DMS53 treated with DMSO at 0.1 percent for 48 hours (cell line): ENCODE data around the gene MPG.
A peak's percentile ranks its signal among the peaks of the same experiment; 100 is the strongest.

ENCODE experiments used
- DNase-seq: peaks from one replicate; lab custom pipeline; 2025; ENCODE audit not compliant: unreplicated experiment; lab: John Stamatoyannopoulos, UW

MPG gene

GRCh38 chr16:66309-67182 lies 11.5 kb upstream of the MPG start:
- DNase-seq = no peak

DNA sequence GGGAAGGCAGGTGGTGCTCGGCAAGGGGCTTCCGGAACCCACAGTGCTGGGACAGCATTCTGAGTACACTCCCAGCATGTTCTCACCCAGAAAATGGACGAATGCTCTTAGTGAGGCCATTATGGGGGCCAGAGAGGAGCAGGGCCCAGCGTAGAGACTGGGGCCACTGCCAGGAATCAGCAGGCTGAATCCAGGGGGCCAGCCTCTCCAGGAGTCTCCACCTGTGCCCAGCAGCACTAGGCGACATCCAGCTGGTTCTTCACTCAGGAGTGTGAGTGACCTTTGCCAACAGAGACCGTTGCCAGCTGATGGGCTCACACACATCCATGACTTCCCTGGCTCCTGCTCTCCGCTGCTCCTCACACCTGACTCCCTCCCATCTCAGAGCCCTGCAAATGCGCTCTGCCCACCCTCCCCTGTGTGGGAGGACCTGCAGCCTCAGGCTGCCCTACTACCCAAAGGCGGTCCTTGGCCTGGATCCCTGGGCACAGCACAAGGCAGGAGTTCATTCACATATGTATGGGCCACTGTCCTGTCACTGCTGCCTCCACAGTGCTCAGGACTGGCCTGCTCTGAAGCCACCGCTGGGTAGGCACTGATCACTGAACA lies 10.7 kb upstream of the MPG start:
- DNase-seq = no peak

DNA sequence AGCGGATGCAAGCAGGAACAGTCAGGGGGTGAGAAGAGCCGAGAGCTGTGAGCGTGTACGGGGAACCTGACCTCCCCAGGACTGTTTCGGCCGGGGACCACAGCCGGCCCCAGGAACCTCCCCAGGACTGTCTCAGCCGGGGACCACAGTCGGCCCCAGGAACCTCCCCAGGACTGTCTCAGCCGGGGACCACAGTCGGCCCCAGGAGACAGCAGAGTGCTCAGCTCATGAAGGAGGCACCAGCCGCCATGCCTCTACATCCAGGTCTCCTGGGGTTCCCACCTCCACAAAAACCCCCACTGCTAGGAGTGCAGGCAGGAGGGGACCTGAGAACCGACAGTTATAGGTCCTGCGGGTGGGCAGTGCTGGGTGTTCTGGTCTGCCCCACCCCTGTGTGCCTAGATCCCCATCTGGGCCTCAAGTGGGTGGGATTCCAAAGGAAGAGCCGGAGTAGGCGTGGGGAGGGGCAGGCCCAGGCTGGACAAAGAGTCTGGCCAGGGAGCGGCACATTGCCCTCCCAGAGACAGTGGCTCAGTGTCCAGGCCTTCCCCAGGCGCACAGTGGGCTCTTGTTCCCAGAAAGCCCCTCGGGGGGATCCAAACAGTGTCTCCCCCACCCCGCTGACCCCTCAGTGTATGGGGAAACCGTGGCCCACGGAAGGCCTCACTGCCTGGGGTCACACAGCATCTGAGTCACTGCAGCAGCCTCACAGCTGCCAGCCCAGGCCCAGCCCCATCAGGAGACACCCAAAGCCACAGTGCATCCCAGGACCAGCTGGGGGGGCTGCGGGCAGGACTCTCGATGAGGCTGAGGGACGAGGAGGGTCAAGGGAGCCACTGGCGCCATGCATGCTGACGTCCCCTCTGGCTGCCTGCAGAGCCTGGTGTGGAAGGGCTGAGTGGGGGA lies 9.9 kb upstream of the MPG start:
- DNase-seq = no peak

DNA sequence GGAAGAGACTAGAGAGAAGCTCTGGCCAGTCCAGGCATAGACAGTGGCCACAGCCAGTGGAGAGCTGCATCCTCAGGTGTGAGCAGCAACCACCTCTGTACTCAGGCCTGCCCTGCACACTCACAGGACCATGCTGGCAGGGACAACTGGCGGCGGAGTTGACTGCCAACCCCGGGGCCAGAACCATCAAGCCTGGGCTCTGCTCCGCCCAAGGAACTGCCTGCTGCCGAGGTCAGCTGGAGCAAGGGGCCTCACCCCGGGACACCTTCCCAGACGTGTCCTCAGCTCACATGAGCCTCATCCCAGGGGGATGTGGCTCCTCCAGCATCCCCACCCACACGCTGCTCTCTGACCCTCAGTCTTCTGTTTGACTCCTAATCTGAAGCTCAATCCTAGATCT lies 8.8 kb upstream of the MPG start:
- no peak for DNase-seq

- DNase-seq = no peak
Observed at GRCh38 chr16:71210-71539, 6.8 kb upstream of the MPG start.

GRCh38 chr16:71540-72401 lies 6.3 kb upstream of the MPG start:
- peak; percentile 85 for DNase-seq

DNA sequence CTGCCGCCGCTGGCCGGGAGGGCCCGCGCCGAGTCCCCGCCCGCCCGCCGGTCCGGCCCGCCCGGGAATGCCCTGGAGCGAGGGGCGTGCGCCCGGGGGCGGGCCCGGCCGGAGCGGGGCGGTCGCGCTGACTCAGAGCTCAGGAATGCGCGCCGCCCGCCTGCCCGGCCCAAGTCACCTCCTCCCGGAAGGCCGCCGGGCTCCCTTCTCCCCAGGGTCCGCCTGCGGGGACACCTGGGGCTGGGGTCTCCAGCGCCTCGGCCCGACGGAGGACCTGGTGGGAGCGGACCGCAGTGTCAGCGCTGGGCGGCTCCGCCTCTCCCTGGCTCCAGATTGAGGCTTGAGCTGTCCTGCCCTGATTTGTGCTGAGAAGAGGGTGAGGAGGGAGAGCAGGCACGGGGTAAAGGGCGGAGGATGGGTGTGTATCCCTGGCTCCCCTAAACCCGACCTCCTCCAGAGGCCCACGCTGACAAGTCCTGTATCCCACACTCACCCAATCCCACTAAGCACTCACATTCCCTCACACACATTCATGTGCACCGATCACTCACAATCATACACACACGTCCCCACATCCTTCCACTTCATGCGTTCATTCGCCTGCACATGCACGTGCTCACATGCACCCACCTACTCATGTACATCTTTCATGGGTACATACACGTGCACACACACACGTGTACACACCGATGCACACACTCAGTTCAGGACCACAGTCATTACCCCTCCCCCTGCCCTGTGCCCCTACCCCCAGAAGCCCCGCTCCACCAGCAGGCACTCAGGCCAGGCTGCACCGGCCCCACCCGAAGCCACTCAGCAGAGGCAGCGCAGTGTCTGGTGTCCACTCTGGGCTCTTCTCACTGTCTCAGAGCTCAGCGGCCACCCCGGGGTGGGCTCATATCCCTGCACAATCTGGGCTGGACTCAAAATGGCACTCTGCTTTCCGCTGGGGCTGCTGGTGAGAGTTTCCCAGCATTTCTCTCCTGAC lies 5.2 kb upstream of the MPG start, which contains the start of gene RHBDF1:
Gene RHBDF1, minus strand, starts transcription at position 71 of the 988 bp plus-strand sequence. CDS start 7,616 bp downstream, outside the sequence.
- no peak for DNase-seq

GRCh38 chr16:74051-74746 lies 3.8 kb upstream of the MPG start:
- DNase-seq = no peak

GRCh38 chr16:74747-75334 lies 3.2 kb upstream of the MPG start:
- DNase-seq = no peak

GRCh38 chr16:75580-76501 lies 2.2 kb upstream of the MPG start:
- no peak for DNase-seq

DNA sequence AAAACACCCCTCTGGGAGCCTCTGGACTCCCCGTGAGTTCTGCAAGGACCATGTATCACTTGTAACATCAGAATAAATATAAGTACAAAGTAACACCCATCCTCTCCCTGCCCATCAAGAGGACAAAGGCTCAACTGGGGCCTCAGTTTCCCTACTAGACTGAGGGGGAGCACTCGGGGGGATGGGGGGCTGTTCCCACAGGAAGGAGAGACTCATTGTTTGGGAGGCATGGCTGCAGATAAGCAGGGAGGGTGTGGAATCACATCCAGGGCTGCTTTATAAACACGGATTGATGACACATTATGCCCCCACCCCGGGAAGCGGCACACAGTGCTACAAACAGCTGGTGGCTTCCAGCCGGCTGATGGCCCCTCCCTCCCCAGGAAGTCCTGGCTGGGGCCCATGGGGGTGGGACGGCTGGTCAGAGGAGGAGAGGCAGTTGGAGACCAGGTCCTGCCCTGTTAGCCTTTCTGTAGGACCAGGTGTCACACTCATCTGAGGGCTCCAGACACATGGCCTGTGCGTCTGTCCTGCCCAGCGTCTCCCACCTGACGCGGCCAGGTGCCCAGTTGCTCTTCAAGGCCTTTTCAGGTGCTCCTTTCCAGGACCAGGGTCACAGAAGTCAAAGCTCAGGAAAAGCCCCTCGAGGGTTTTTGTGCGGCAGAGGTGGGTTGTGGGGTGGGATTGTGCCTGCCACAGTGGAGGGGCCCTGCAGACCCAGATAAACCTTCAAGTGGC lies 1.3 kb upstream of the MPG start:
- peak; percentile 46 for DNase-seq

DNA sequence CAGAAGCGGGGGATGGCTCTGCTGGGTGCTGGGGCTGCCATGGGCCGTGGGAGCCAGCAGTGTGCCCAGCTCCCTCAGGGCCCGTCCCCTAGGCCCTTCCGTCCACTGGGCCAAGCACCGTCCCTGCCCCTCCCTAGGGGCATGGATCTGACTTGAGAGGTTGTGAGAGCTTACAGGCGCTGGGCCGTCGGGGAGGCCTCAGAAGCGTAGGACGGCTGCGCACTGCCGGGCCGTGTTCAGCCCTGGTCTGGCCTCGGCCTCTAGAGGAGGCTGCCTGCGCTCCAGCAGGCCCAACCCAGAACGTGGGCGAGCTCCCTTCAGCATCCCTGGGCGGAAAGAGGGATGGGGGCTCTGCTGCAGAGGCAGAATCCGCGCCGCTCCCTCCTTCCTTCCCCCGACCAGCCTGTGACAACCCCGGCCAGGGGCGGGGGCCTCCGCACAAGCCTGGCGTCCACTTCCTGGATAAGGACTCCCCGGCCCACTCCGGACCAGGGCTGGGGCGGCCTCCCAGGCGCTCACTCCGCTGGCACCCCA lies 685 bp upstream of the MPG start:
- DNase-seq = peak; percentile 47

DNA sequence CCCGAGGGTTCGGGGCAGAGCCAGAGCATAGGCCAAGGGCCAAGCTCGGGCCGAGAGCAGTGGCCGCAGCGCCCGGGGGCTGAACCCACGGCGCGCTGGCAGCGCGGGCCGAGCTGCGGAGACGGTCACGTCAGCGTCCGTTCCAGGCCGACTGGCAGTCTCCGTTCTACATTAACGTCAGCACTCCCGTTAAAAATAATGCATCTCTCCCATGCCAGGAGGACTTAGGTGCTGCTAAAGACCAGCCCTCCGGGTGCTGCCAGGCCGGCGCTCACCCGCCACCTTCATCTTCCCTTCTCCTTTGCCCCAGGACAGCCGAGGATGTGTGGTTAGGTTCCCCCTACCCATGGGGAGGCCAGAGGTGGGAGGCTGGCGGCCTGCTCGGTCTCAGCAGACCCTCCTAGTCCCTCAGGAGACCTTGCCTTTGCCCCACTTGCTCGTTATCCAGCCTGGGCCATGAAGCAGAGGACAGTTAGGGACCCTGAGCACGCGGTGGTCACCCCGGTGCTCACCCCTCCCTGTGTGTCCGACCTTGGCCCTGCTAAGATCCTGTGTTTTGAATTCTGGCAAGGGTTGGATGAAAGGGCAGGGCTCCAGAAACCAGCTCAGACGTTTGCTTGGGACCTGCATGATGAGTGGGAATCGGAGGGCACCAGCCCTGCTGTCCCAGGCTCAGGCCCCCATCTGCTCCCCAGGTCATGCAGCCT lies 572 bp downstream of the MPG start:
- DNase-seq = no peak

DNA sequence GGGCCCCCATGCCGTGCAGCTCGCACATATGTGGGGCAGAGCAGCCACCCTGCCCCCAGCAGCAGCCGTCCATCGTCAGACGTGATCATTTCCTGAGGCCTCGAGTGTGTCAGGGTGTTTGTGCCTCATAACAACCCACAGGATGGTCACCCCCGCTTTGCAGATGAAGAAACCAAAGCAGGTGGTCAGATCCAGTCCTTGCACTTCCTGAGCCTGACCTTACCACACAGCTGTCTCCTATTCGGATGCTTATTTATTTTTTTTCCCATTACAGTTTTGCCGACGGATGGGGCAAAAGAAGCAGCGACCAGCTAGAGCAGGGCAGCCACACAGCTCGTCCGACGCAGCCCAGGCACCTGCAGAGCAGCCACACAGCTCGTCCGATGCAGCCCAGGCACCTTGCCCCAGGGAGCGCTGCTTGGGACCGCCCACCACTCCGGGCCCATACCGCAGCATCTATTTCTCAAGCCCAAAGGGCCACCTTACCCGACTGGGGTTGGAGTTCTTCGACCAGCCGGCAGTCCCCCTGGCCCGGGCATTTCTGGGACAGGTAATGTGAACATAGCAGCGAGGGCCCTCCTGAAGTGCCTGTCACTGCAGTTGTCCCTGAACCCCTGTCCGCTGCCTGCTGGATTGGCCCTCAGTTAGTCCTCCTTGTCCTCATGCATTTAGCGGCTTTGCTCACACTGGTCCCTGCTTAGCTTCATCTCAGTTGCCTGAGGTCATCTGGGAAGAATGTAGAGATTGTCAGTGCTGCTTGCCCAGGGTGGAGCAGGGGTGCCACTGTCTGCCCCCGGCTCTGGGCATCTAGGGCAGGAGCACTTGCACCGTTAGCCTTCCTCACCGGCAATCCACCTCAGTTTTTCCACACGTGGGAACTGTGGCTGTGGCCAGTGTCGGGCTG lies 1.4 kb downstream of the MPG start:
- DNase-seq = no peak

DNA sequence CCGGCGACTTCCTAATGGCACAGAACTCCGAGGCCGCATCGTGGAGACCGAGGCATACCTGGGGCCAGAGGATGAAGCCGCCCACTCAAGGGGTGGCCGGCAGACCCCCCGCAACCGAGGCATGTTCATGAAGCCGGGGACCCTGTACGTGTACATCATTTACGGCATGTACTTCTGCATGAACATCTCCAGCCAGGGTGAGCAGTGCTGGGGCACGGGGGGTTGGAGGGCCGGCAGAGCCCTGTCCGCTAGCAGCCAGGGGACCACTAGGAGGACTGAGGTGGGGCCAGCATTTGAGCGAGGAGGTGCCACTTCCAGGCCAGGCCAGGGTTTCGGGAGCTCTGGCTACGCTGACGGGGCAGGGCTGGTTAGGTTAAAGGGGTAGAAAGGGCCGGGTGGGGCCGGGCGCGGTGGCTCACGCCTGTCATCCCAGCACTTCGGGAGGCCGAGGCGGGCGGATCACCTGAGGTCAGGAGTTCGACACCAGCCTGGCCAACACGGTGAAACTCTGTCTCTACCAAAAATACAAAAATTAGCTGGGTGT lies 5.1 kb downstream of the MPG start:
- DNase-seq = no peak
